SU-DHL-6 (cell line): Measurements from ENCODE around the gene DIP2C.

Experiments used
- H2AFZ ChIP-seq: fragments of 200-600 bp; sonication (generic); 2 replicates; pipeline ENCODE4 v1.6.1; 2014; ENCODE audit warnings: low read depth, mild to moderate bottlenecking, moderate library complexity, mixed read lengths, antibody characterized with exemption, low read length; ENCODE audit not compliant: severe bottlenecking
- H3F3A ChIP-seq: fragments of 200-600 bp; shearing (Covaris generic); 2 replicates; pipeline ENCODE4 v1.6.0; 2016; ENCODE audit warnings: antibody characterized with exemption, mild to moderate bottlenecking; ENCODE audit not compliant: insufficient read depth
- H3K27ac ChIP-seq: fragments of 200-600 bp; sonication (generic); 2 replicates; pipeline ENCODE4 v1.5.1; 2016; ENCODE audit warnings: low read depth, mild to moderate bottlenecking, low read length, moderate library complexity, mixed read lengths
- H3K27me3 ChIP-seq: fragments of 200-600 bp; sonication (generic), shearing (Covaris generic); 2 replicates; pipeline ENCODE4 v1.6.0; 2014; ENCODE audit warnings: mild to moderate bottlenecking, low read length
- H3K36me3 ChIP-seq: fragments of 200-600 bp; sonication (generic); 2 replicates; pipeline ENCODE4 v1.6.1; 2014; ENCODE audit warnings: mild to moderate bottlenecking, low read length, mixed read lengths
- H3K4me2 ChIP-seq: fragments of 300-600, 200-600 bp; shearing (Covaris generic), sonication (generic); 2 replicates; pipeline ENCODE4 v1.6.0; 2014; ENCODE audit warnings: low read length, low read depth, mild to moderate bottlenecking; ENCODE audit not compliant: poor library complexity, severe bottlenecking
- H3K4me3 ChIP-seq: fragments of 200-600 bp; sonication (generic); 2 replicates; pipeline ENCODE4 v1.5.1; 2014; ENCODE audit warnings: antibody characterized with exemption, low read length, mild to moderate bottlenecking, mixed read lengths; ENCODE audit not compliant: insufficient read depth, poor library complexity, severe bottlenecking
- H3K79me2 ChIP-seq: fragments of 200-600 bp; sonication (generic); 2 replicates; pipeline ENCODE4 v1.6.1; 2014; ENCODE audit warnings: mild to moderate bottlenecking, low read length, moderate library complexity; ENCODE audit not compliant: insufficient read depth
- H3K9ac ChIP-seq: fragments of 200-600 bp; sonication (generic); 2 replicates; pipeline ENCODE4 v1.7.0; 2014; ENCODE audit warnings: mild to moderate bottlenecking, low read length
- H3K9me2 ChIP-seq: fragments of 200-600 bp; sonication (generic); replicated peaks from 2 replicates; pipeline ENCODE4 v1.6.1; 2014; ENCODE audit warnings: low read length; ENCODE audit not compliant: insufficient read depth
- H3K9me3 ChIP-seq: fragments of 200-600 bp; sonication (generic); 2 replicates; pipeline ENCODE4 v1.6.1; 2014; ENCODE audit warnings: low read length, mixed read lengths; ENCODE audit not compliant: insufficient read depth
- H4K20me1 ChIP-seq: fragments of 200-600 bp; sonication (generic); 2 replicates; pipeline ENCODE4 v1.6.1; 2014; ENCODE audit warnings: low read depth, mild to moderate bottlenecking, antibody characterized with exemption, low read length, moderate library complexity, mixed read lengths
- CTCF ChIP-seq: fragments of 200-600 bp; sonication (generic); IDR thresholded peaks from one replicate; pipeline ENCODE4 v1.5.1; 2017; ENCODE audit warnings: antibody characterized with exemption, mild to moderate bottlenecking, low read length, moderate library complexity; ENCODE audit not compliant: insufficient read depth, poor library complexity, severe bottlenecking
- EZH2phosphoT487 ChIP-seq: fragments of 200-600 bp; sonication (generic), shearing (Covaris generic); conservative IDR thresholded peaks from 2 replicates; pipeline ENCODE4 v1.6.1; 2018; ENCODE audit warnings: mild to moderate bottlenecking, antibody characterized with exemption, low read length, moderate library complexity, mixed read lengths

The DIP2C gene

GRCh38 chr10:536935-537334 lies 152.5 kb downstream of the DIP2C start:
- no peak overlapping the region for H3K27ac ChIP-seq
- H3K4me2 ChIP-seq = no peak overlapping the region
- TF ChIP-seq EZH2phosphoT487 (no peak), CTCF (no peak)
- H3K79me2 ChIP-seq = no peaks in the 10 kb centered on the region
- no peak overlapping the region for H2AFZ ChIP-seq
- no peaks in the 10 kb centered on the region for H3K36me3 ChIP-seq
- H3K9me2 ChIP-seq = no peaks in the 10 kb centered on the region
- H3K9me3 ChIP-seq = no peaks in the 10 kb centered on the region
- peaks cover 8% of the 10 kb centered on the region for H3F3A ChIP-seq
- H3K27me3 ChIP-seq = no peaks in the 10 kb centered on the region
- H3K4me3 ChIP-seq = no peak overlapping the region
- no peaks in the 10 kb centered on the region for H4K20me1 ChIP-seq
- H3K9ac ChIP-seq = no peak overlapping the region

- H4K20me1 ChIP-seq = no peaks in the 10 kb centered on the region
- no peak overlapping the region for H3K4me3 ChIP-seq
- no peak overlapping the region for H3K4me2 ChIP-seq
- H3K9ac ChIP-seq = no peak overlapping the region
- no peaks in the 10 kb centered on the region for H3K36me3 ChIP-seq
- no peaks in the 10 kb centered on the region for H3K79me2 ChIP-seq
- TF ChIP-seq EZH2phosphoT487 = no peak
- TF ChIP-seq CTCF = no peak
- H3F3A ChIP-seq = peaks cover 8% of the 10 kb centered on the region
- no peaks in the 10 kb centered on the region for H3K9me2 ChIP-seq
- no peak overlapping the region for H2AFZ ChIP-seq
- no peaks in the 10 kb centered on the region for H3K9me3 ChIP-seq
- no peaks in the 10 kb centered on the region for H3K27me3 ChIP-seq
- no peak overlapping the region for H3K27ac ChIP-seq
Measured at GRCh38 chr10:536371-536925, 153.0 kb downstream of the DIP2C start.

- no peaks in the 10 kb centered on the region for H3K9me3 ChIP-seq
- no peak overlapping the region for H3K9ac ChIP-seq
- H3K36me3 ChIP-seq = no peaks in the 10 kb centered on the region
- no peak overlapping the region for H3K27ac ChIP-seq
- H2AFZ ChIP-seq = no peak overlapping the region
- no peak overlapping the region for H3K4me3 ChIP-seq
- TF ChIP-seq EZH2phosphoT487 (no peak), CTCF (no peak)
- no peaks in the 10 kb centered on the region for H3K27me3 ChIP-seq
- H4K20me1 ChIP-seq = no peaks in the 10 kb centered on the region
- H3K9me2 ChIP-seq = no peaks in the 10 kb centered on the region
- no peak overlapping the region for H3K4me2 ChIP-seq
- peaks cover 8% of the 10 kb centered on the region for H3F3A ChIP-seq
- no peaks in the 10 kb centered on the region for H3K79me2 ChIP-seq
Measured at GRCh38 chr10:535952-536351, 153.5 kb downstream of the DIP2C start.
